CD4-positive, alpha-beta T cell (primary cell): ENCODE measurements around the gene OSCAR. TPM values are rescaled to one million over a fixed set of nuclear protein-coding genes. Genes with fewer than 3 reads are reported as not detected.

Experiments used
- ATAC-seq: fragments of 200-7000 bp; cut with Tn5 transposase; one replicate; pipeline ENCODE4 v1.10.0; 2022; ENCODE audit warnings: mild to moderate bottlenecking; ENCODE audit not compliant: poor library complexity
- CTCF ChIA-PET: fragments of 350-600 bp; sonication (Branson Sonifier 250); formaldehyde crosslinking; loops from one replicate; lab custom pipeline; 2021; ENCODE audit warnings: antibody characterized with exemption, inconsistent platforms; lab: Charles Lee
- POLR2A ChIA-PET: fragments of 350-600 bp; sonication (Branson Sonifier 250); formaldehyde crosslinking; loops from one replicate; lab custom pipeline; 2021; ENCODE audit warnings: antibody characterized with exemption, inconsistent platforms; lab: Charles Lee
- DNase-seq, 14 experiments: peaks; one replicate each; pipeline ENCODE4 v3.0.0-alpha.2; 2013 to 2020; ENCODE audit warnings: mixed read lengths in 2 of 14
- H3K27ac ChIP-seq, 2 donors: one replicate each; pipeline versions ENCODE4 v1.5.1 to v1.7.0; 2013; ENCODE audit warnings: low read length in 2 of 2, low read depth in 1 of 2, mild to moderate bottlenecking in 1 of 2
- H3K27me3 ChIP-seq, 2 experiments: 1 replicate in 1 of 2; 2 replicates in 1 of 2; pipeline versions ENCODE4 v1.6.1 to v1.7.0; 2013; ENCODE audit warnings: low read length in 2 of 2, control low read depth in 1 of 2, mild to moderate bottlenecking in 1 of 2, moderate library complexity in 1 of 2; ENCODE audit not compliant: insufficient read depth in 2 of 2, control insufficient read depth in 1 of 2
- H3K36me3 ChIP-seq: one replicate; pipeline ENCODE4 v1.6.1; 2013; ENCODE audit warnings: low read length, control low read depth; ENCODE audit not compliant: insufficient read depth
- H3K4me1 ChIP-seq: one replicate; pipeline ENCODE4 v1.6.1; 2013; ENCODE audit warnings: low read length, control low read depth; ENCODE audit not compliant: insufficient read depth
- H3K4me3 ChIP-seq: one replicate; pipeline ENCODE4 v1.5.1; 2013; ENCODE audit warnings: mild to moderate bottlenecking, low read length, moderate library complexity
- H3K9me3 ChIP-seq, 2 experiments: 1 replicate in 1 of 2; 2 replicates in 1 of 2; pipeline versions ENCODE4 v1.6.1 to v1.7.0; 2013; ENCODE audit warnings: low read length in 2 of 2, mild to moderate bottlenecking in 2 of 2, control low read depth in 1 of 2, moderate library complexity in 1 of 2; ENCODE audit not compliant: control insufficient read depth in 1 of 2, insufficient read depth in 1 of 2
- H3K27ac Mint-ChIP-seq: one replicate; pipeline ENCODE4 v1.8.0; 2020; ENCODE audit warnings: mixed read lengths
- H3K27me3 Mint-ChIP-seq: one replicate; pipeline ENCODE4 v1.8.0; 2021; ENCODE audit warnings: mixed read lengths
- H3K36me3 Mint-ChIP-seq: one replicate; pipeline ENCODE4 v1.8.0; 2021; ENCODE audit warnings: low read depth, mixed read lengths
- H3K4me1 Mint-ChIP-seq: one replicate; pipeline ENCODE4 v1.8.0; 2021; ENCODE audit warnings: low read depth, mixed read lengths
- H3K4me3 Mint-ChIP-seq: one replicate; pipeline ENCODE4 v1.8.0; 2020; ENCODE audit warnings: mild to moderate bottlenecking, mixed read lengths
- H3K9me3 Mint-ChIP-seq: one replicate; pipeline ENCODE4 v1.8.0; 2020; ENCODE audit warnings: mixed read lengths
- intact Hi-C, 2 experiments: fragments of 100-400 bp; cut with DNase I in 1 of 2; cut with micrococcal nuclease in 1 of 2; formaldehyde crosslinking; loops; one replicate each; pipeline versions ENCODE4 v1.15.1 to v1.9.0; 2023 to 2025; cut with DNase I, micrococcal nuclease
- total RNA-seq, 174 experiments: library from RNA in 2 of 174; stranded (reverse) in 2 of 174; gene quantifications; one replicate each; pipeline ENCODE4 v1.2.3 and lab custom pipeline; 2021 to 2026
- TF ChIP-seq, protein P1 (sequence below): fragments of 200-600 bp; IDR thresholded peaks from one replicate; pipeline ENCODE4 v1.8.0; 2022; ENCODE audit warnings: antibody characterized with exemption, mild to moderate bottlenecking

OSCAR gene
- total RNA-seq, 2 experiments from 2014 or later, result 0.41 to 0.42 TPM

DNA sequence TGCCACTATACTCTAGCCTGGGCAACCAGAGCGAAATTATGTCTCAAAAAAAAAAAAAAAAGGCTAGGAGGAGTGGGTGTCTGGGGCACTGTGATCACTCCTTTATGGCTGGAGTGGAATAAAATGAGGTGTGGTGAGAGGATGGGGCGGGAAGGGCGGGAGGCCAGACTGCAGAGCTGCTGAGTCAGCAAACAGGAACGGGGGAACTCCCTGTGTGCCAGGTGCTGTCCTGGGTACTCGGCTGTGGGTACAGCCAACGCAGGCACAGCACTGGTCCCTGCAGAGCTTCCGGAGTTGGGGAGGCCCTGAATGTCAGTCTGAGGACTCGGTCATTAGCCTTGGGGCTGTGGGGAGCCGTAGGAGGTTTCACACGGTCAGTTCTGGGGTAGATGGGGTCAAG lies 20.7 kb upstream of the OSCAR start:
- intact Hi-C loops, result no loop called here
- peaks cover 75% of the 10 kb centered on the region for H3K36me3 ChIP-seq
- H3K27me3 ChIP-seq, result no peaks in the 10 kb centered on the region
- DNase-seq, result no peak
- no peaks in the 10 kb centered on the region for H3K9me3 ChIP-seq
- ChIA-PET POLR2A (interaction anchor here (1.0 kb wide), 1 partner anchor 38 kb away, joined by 3 read pairs; the partner anchor contains the start of gene LENG1), CTCF (no interaction called here)
- no peak overlapping the region for H3K27ac Mint-ChIP-seq
- no peak overlapping the region for H3K27ac ChIP-seq
- H3K4me1 Mint-ChIP-seq, result peaks cover 6% of the 10 kb centered on the region
- H3K36me3 Mint-ChIP-seq, result peaks cover 66% of the 10 kb centered on the region
- TF ChIP-seq, protein P1, sequence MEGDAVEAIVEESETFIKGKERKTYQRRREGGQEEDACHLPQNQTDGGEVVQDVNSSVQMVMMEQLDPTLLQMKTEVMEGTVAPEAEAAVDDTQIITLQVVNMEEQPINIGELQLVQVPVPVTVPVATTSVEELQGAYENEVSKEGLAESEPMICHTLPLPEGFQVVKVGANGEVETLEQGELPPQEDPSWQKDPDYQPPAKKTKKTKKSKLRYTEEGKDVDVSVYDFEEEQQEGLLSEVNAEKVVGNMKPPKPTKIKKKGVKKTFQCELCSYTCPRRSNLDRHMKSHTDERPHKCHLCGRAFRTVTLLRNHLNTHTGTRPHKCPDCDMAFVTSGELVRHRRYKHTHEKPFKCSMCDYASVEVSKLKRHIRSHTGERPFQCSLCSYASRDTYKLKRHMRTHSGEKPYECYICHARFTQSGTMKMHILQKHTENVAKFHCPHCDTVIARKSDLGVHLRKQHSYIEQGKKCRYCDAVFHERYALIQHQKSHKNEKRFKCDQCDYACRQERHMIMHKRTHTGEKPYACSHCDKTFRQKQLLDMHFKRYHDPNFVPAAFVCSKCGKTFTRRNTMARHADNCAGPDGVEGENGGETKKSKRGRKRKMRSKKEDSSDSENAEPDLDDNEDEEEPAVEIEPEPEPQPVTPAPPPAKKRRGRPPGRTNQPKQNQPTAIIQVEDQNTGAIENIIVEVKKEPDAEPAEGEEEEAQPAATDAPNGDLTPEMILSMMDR, result no peak
- H3K4me3 Mint-ChIP-seq, result no peak overlapping the region
- H3K9me3 Mint-ChIP-seq, result no peaks in the 10 kb centered on the region
- no peak for ATAC-seq
- no peak overlapping the region for H3K4me3 ChIP-seq
- H3K27me3 Mint-ChIP-seq, result no peaks in the 10 kb centered on the region
- peaks cover 11% of the 10 kb centered on the region for H3K4me1 ChIP-seq

DNA sequence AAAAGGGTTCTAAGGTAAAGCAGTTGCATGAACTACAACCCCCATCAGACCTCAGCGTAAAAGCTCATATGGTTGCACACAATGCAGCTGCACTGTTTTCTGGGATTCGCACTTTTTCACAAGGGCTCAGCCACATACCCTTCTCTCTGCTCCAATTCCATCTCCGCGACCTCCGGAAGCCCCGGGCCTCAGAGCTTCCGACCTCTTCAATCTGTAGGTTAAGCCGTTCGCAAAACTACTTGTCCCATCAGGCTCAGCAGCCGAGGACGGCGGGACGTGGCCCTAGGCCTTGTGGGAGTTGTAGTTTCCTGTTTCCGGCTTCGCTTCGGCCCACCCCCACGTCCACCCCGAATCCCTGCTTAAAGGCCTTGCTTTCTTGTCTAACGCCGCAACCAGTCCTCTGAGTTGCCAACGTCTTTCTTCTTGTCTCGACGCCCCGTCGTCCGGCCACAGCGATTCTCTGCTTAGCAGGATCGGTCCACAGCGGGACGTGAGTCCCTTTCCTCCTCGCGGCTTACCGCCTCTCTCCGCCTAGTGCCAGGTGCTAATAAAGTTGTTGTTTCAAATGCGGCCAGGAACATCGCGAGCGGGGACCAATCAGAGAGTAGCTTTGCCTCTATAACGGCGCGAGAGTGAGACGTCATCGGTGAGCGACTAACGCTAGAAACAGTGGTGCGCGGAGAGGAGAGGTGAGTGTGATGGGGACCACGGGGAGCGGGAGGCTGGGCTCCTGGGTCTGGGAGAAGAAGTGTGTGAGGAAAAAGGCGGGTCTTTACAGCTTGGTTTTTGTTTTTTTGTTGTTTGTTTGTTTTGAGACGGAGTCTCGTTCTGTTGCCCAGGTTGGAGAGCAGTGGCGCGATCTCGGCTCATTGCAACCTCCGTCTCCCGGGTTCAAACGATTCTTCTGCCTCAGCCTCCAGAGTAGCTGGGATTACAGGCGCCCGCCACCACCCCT lies 14.8 kb upstream of the OSCAR start, which contains the start of the genes PRPF31 and TFPT:
PRPF31 (plus strand) TSS at position 646 of the 955 bp plus-strand sequence. CDS start 2,525 bp downstream, outside the sequence.
TFPT (minus strand) TSS at position 549 of the 955 bp plus-strand sequence; CDS start at position 161, 388 bp downstream.
- Mint-ChIP-seq H3K9me3 (no peaks in the 10 kb centered on the region), H3K27ac (peak within 1 kb of the TSS; percentile 81), H3K4me1 (peaks cover 27% of the 10 kb centered on the region), H3K27me3 (no peaks in the 10 kb centered on the region), H3K36me3 (peaks cover 40% of the 10 kb centered on the region), H3K4me3 (peak within 1 kb of the TSS; percentile 87)
- CTCF ChIA-PET, result interaction anchor here (1.1 to 1.7 kb wide), 4 partner anchors 19 to 53 kb away, joined by 3 to 6 read pairs (median 5); partner anchors contain the start of gene CNOT3
- intact Hi-C loops, result loop anchor here (1.0 to 5.0 kb wide), 8 partner anchors 13 to 248 kb away; partner anchors contain the start of genes NDUFA3 (in 2 of the 2), CNOT3 (in 1 of the 2), LENG1 (in 1 of the 2) and MBOAT7 (in 1 of the 2)
- Histone ChIP-seq H3K27ac (peak within 1 kb of the TSS; percentile 65 to 87), H3K4me3 (peak within 1 kb of the TSS; percentile 83), H3K9me3 (no peaks in the 10 kb centered on the region), H3K27me3 (no peaks in the 10 kb centered on the region), H3K36me3 (peaks cover 26% of the 10 kb centered on the region), H3K4me1 (peaks cover 33% of the 10 kb centered on the region)
- TF ChIP-seq, protein P1, result no peak
- peak; percentile 86 for ATAC-seq
- peak; percentile 90 to 98 (median 95) for DNase-seq
- POLR2A ChIA-PET, result interaction anchor here (0.6 to 4.2 kb wide), 25 partner anchors 9 to 1926 kb away, joined by 3 to 151 read pairs (median 4); partner anchors contain the start of genes CNOT3, FIZ1, LENG1 and LENG8
